ENCODE measurements around the gene KIFC1.
A peak's percentile ranks its signal among the peaks of the same experiment; 100 is the strongest.

Gene KIFC1

GRCh38 chr6:33443619-33444504 lies 52.2 kb downstream of the KIFC1 start:
- no peak for DNase-seq

DNA sequence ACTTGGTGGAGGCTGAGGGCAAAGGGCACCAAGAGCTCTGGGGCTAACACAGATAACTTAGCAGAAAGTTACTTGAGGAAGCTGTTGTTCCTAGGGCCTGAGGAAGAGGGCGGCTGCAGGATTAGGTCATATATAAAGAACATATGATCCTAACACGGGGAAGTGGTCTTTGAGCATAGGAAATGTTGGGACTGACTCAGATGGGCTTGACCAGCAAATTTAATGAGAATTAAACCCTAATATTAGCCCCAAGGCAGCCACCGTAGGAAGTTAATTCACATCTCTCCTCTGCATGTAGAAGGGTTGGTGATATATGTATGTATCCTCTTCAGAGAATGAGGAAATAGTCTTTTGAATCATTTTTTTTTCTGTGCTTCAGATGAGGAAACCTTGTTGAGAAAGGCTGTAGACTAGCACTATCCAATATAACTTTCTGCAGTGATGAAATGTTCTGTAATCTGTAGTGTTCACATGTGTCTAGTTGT lies 53.5 kb downstream of the KIFC1 start:
- no peak for DNase-seq

GRCh38 chr6:33446356-33446755 lies 54.7 kb downstream of the KIFC1 start:
- no peak for DNase-seq

DNA sequence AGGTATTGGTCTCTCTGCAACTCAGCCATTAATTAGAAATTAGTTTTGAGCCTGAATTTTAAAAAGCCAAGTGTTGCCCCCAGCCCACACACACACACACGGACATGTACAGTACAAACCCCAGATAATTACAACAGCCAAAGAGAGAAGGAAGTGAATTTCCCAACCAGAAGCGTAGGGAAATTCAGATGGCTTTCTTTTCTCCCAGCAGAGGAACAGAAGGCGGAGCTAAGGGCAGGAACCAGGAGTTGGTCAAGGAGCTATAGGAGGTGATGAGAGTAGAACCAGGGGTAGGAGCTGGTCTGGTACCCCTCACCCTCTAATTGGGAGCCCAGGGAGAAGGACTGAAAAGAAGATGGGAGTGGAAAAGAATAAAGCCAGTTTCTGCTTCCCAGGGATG lies 58.8 kb downstream of the KIFC1 start:
- DNase-seq: no peak

DNA sequence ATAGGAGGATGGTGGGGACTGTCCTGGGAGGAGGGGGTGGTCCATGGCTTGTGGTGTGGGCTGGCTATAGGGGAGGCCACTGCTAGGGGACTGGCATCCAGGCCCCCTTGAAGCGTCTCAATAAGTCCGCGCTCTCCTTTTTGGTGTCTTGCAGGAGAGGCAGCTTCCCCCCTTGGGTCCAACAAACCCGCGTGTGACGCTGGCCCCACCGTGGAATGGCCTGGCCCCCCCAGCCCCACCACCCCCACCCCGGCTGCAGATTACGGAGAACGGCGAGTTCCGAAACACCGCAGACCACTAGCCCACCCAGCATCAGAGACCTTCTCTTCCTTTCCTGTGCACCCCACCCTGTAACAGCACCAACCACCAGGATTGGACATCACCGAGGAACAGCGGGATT lies 60.0 kb downstream of the KIFC1 start:
- no peak for DNase-seq

- DNase-seq: no peak
Measured at GRCh38 chr6:33452496-33452895, 60.9 kb downstream of the KIFC1 start.

GRCh38 chr6:33453393-33454008 lies 61.9 kb downstream of the KIFC1 start:
- no peak for DNase-seq

DNA sequence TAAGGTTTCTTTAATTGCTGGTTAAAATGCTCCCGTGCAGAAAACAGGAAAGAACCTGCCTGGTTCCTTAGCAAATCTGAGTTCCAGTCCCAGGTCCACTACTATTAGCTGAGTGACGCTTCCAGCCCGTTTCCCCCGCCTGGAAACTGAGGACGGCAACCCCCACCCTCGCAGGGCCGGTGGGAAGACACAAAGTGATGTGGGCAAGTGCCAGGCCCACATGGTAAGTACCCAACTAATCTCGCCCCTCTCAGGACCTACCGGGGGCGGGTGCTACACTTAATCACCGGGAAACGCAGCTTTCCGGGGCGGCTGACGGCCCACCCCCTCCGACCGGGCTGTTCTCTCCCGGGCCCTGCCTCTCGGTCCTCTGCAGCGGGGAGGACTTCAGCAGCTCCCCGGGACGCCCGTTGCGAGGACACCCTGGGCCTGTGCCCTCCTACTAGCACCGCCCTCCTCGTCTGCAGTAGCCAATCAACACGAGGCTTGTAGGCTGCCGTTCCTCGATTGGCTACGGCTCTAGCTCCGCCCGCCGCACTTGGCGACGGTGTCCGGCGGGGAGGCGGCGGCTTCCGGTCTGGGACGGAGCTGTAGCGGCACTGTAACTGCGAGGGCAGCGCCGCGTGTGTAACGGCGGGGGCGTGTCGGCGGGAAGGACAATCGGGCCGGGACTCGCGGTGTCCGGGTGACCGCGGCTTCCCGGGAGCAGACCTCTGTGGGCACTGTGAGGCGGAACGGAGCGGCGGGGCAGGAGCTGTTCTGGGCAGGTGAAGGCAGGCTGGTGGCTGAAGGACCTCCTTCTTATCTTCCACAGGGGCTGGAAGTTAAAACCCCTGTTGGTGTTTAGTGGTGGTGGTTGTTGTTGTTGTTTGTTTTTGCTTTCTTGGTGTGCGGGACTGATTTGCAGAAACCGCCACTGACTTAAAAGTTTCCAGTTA lies 62.7 kb downstream of the KIFC1 start, which contains the start of gene ZBTB9:
ZBTB9 (plus strand) TSS at position 568 of the 938 bp plus-strand sequence. CDS start 525 bp downstream, outside the sequence.
- peak; percentile 96 for DNase-seq

- no peak for DNase-seq
Measured at GRCh38 chr6:33455051-33455450, 63.4 kb downstream of the KIFC1 start.

DNA sequence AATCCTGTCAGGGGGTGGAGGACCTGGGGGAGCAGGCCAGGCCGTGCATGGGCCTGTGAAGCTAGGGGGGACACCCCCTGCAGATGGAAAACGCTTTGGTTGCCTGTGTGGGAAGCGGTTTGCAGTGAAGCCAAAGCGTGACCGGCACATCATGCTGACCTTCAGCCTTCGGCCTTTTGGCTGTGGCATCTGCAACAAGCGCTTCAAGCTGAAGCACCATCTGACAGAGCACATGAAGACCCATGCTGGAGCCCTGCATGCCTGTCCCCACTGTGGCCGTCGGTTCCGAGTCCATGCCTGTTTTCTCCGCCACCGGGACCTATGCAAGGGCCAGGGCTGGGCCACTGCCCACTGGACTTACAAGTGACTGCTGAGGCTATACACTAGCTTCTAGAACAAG lies 64.5 kb downstream of the KIFC1 start:
- no peak for DNase-seq

DNA sequence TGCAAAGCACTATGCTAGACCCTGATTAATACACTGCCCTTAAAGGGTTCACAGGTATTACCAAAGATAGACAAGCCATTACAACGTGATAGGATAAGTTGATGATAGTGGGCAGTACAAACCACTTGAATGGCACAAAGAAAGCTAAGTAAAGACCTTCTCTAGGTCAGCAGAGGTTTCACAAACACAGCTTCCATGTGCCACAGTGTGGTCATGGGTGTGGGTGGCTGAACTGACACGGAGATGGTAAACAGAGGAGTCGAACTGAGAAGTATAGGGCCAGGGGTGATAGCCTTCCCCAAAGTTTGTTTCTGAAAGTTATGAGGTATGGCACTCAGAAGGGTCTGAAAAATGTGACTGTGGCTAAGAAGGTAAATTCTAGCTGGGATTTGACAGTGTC lies 67.1 kb downstream of the KIFC1 start:
- no peak for DNase-seq

GRCh38 chr6:33459226-33459625 lies 67.6 kb downstream of the KIFC1 start:
- no peak for DNase-seq
